ENCODE results near the gene COL23A1.

- TF ChIP-seq ZNF501 (tag by site-specific recombination; IDR thresholded peaks at IDR 0.05) = no peak
- no peak for TF ChIP-seq CTCF (tag by site-specific recombination; IDR thresholded peaks at IDR 0.05)
- TF ChIP-seq ZNF677 (tag by site-specific recombination; IDR thresholded peaks at IDR 0.05) = no peak
- TF ChIP-seq ZNF350 (tag by site-specific recombination; IDR thresholded peaks at IDR 0.05) = no peak
- TF ChIP-seq SETDB1 (IDR thresholded peaks at IDR 0.05; ENCODE audit: insufficient read length, low read length) = no peak
- no peak for TF ChIP-seq ZEB2 (tag by site-specific recombination; IDR thresholded peaks at IDR 0.05)
- TF ChIP-seq ZSCAN30 (tag by site-specific recombination; IDR thresholded peaks at IDR 0.05) = no peak
- no peak for TF ChIP-seq ZNF658 (tag by site-specific recombination; IDR thresholded peaks at IDR 0.05)
- TF ChIP-seq REPIN1 (tag by site-specific recombination; IDR thresholded peaks at IDR 0.05; ENCODE audit: low read depth) = no peak
- no peak for TF ChIP-seq ZNF561 (tag by site-specific recombination; IDR thresholded peaks at IDR 0.05; ENCODE audit: borderline replicate concordance)
Measured at GRCh38 chr5:178476531-178476930, 113.7 kb downstream of the COL23A1 start.

Data from HEK293 (cell line).